DOHH2 (cell line): ENCODE data around the gene CENPW.

ENCODE experiments used
- CTCF ChIP-seq: fragments of 200-600 bp; sonication (generic); IDR thresholded peaks from one replicate; pipeline ENCODE4 v1.5.1; 2014; ENCODE audit warnings: antibody characterized with exemption, mild to moderate bottlenecking, low read depth, low read length; ENCODE audit not compliant: poor library complexity, severe bottlenecking
- EZH2phosphoT487 ChIP-seq: fragments of 200-600 bp; sonication (generic); IDR thresholded peaks from 2 replicates; pipeline ENCODE4 v1.6.1; 2017; ENCODE audit warnings: borderline replicate concordance, mild to moderate bottlenecking, antibody characterized with exemption, low read length, moderate library complexity, mixed read lengths

GRCh38 chr6:126318797-126319196 is 21.1 kb upstream of the CENPW start:
- TF ChIP-seq CTCF = no peak
- TF ChIP-seq EZH2phosphoT487 = no peak
